ENCODE measurements around the gene ATP9B. TPM values are rescaled to one million over a fixed set of nuclear protein-coding genes. Genes with fewer than 3 reads are reported as not detected.

The ATP9B gene
- total RNA-seq, 2 experiments from 2014 or later, result 15.9 to 16.6 TPM

DNA sequence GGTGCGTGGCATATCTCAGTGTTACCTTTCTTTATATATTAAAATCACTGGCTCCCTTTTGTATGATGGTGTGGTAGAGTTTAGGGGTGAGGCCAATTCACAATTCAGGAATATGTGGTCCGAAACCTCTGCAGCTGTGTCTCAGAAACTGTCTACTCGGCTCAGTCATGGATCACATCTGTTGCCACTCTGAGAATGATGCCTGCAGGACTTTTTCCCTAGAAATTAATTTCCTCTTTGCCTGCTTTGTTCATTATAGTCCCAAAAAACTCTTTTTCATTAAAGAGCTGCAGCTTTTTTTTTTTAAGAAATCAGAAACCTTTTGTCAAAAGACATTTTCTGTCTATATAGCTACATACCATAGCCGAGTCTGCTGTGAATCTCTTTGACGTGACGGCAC is 221.7 kb downstream of the ATP9B start:
- no peak overlapping the region for H3K4me3 Mint-ChIP-seq
- H3K9me3 Mint-ChIP-seq, result no peaks in the 10 kb centered on the region
- CTCF ChIA-PET, result no interaction called here
- H3K27ac Mint-ChIP-seq, result no peak overlapping the region
- H3K4me1 Mint-ChIP-seq (ENCODE audit: low read depth), result peaks cover 8% of the 10 kb centered on the region
- peaks cover 10% of the 10 kb centered on the region for H3K36me3 Mint-ChIP-seq
- intact Hi-C loops (cut with micrococcal nuclease), result no loop called here
- no peak for DNase-seq
- POLR2A ChIA-PET, result no interaction called here
- H3K27me3 Mint-ChIP-seq, result no peaks in the 10 kb centered on the region

DNA sequence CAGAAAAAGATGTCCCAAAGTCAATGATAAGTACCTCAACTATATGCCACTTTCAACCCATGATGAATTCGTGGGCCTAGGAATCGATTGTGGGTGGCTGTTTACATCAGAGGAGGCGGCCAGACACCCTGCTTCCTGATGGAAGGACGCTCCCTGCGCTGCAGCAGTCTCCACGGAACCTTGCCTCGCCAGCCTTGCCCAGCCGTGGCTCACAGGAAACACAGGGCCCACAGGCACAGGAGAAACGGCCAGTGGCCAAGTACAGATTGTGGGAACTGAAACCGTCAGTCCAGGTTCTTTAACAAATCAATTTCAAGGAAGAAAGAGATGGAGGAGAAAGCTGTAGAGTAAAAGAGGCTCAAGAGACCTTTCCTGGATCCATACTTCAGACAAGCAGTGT is 225.0 kb downstream of the ATP9B start:
- no peaks in the 10 kb centered on the region for H3K27me3 Mint-ChIP-seq
- H3K4me1 Mint-ChIP-seq (ENCODE audit: low read depth), result peaks cover 8% of the 10 kb centered on the region
- peaks cover 8% of the 10 kb centered on the region for H3K36me3 Mint-ChIP-seq
- intact Hi-C loops (cut with micrococcal nuclease), result no loop called here
- H3K4me3 Mint-ChIP-seq, result no peak overlapping the region
- no peak overlapping the region for H3K27ac Mint-ChIP-seq
- H3K9me3 Mint-ChIP-seq, result no peaks in the 10 kb centered on the region
- ChIA-PET CTCF (no interaction called here), POLR2A (no interaction called here)
- DNase-seq, result no peak

DNA sequence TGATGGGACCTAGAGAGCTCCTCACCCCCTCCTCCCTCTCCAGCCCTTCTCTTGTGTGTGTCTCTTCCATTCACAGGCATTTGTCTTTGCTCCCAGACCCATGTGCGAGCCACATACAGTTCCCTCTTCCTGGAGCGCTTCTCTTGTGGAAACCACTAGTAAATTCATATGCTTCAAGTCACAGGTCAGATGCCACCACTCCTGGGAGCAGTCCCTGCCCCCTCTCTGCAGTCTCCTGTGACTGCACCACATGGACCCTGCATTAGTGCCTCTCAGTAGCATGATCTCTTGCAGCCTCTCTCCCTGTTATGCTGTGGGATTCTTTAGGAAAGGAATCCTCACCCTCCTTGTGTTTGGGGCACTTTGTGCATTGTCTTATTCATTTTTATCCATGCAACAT is 230.1 kb downstream of the ATP9B start:
- Mint-ChIP-seq H3K36me3 (peaks cover 1% of the 10 kb centered on the region), H3K4me3 (no peak overlapping the region), H3K27ac (no peak overlapping the region), H3K27me3 (no peaks in the 10 kb centered on the region), H3K4me1 (ENCODE audit: low read depth) (no peaks in the 10 kb centered on the region), H3K9me3 (no peaks in the 10 kb centered on the region)
- intact Hi-C loops (cut with micrococcal nuclease), result no loop called here
- CTCF ChIA-PET, result no interaction called here
- POLR2A ChIA-PET, result no interaction called here
- no peak for DNase-seq

DNA sequence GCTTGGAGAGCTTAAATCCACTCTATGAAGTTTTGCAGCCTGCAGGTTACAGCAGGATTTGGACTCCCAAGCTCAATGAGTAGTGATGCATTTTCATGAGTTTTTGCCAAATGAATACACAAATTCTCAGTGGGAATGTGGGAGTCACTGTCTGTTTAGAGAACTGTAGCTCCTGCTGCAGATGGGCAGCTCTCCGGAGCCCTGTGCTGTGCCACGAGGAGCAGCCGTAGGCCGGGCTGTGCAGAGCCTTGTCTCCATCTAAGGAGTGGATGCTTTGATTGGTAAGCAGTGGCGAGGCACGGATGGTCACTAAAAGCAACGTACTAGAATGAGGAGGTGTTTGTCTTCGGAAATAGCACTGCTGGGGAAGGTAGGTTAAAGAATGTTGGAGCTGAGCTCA is 230.5 kb downstream of the ATP9B start:
- CTCF ChIA-PET, result no interaction called here
- H3K27me3 Mint-ChIP-seq, result no peaks in the 10 kb centered on the region
- H3K36me3 Mint-ChIP-seq, result peaks cover 3% of the 10 kb centered on the region
- no peak overlapping the region for H3K4me3 Mint-ChIP-seq
- no peak overlapping the region for H3K27ac Mint-ChIP-seq
- intact Hi-C loops (cut with micrococcal nuclease), result no loop called here
- no peak for DNase-seq
- H3K4me1 Mint-ChIP-seq (ENCODE audit: low read depth), result no peaks in the 10 kb centered on the region
- H3K9me3 Mint-ChIP-seq, result no peaks in the 10 kb centered on the region
- POLR2A ChIA-PET, result no interaction called here

DNA sequence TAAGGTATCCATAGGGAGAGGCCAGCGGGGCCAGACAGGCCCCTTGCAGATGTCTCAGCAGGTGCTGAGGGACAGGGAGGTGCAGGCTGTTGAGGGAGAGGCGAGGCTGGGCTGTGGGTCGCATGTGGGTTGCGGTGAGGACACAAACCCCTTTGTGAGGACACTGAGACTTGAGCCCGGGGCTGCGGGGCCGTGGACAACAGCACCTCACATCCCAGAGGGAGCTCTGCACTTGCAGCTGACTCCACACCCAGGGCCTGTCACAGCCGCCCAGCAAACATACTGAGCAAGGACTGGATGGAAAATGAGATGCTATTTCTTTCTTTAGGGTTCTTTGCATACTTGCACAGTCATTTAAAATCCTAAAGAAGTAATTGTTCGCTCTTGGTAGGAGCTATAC is 231.2 kb downstream of the ATP9B start:
- no peak for DNase-seq
- Mint-ChIP-seq H3K36me3 (peaks cover 4% of the 10 kb centered on the region), H3K4me3 (no peak overlapping the region), H3K27me3 (no peaks in the 10 kb centered on the region), H3K27ac (no peak overlapping the region), H3K9me3 (no peaks in the 10 kb centered on the region), H3K4me1 (ENCODE audit: low read depth) (no peaks in the 10 kb centered on the region)
- ChIA-PET CTCF (no interaction called here), POLR2A (no interaction called here)
- intact Hi-C loops (cut with micrococcal nuclease), result no loop called here

DNA sequence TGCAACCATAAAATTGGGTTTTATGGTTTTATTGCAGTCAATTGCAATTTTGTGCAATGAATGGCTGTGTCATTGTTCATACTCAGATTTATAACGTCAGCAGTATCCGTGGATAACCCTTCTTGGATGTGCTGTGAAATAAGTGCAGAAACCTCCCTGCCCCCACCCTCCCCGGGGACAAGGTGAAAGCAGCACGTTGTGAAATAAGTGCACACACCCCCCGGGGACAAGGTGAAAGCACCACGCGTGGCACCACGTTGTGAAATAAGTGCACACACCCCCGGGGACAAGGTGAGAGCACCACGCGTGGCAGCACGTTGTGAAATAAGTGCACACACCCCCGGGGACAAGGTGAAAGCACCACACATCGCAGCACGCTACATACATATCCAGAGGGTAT is 232.9 kb downstream of the ATP9B start:
- POLR2A ChIA-PET, result no interaction called here
- peaks cover 4% of the 10 kb centered on the region for H3K36me3 Mint-ChIP-seq
- no peak overlapping the region for H3K27ac Mint-ChIP-seq

DNA sequence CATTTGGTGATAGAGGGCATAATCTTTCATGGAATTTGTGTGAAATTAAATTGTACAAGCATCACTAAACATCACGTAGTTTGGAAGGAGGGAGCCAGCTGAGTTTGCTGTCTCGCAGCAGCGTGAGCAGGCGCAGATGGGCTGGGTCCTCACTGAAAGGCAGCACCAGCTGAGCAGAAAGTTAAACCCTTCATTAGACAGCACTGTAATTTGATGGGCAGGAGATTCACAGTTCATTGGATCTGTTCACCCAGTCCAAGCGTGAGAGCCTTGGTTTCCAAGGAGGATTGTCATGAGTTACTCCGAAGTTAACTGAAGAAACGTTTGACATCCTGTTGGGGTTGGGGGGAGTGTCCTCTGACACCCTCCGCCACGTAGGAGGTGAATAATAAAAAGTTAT is 236.7 kb downstream of the ATP9B start:
- Mint-ChIP-seq H3K27ac (no peak overlapping the region), H3K4me3 (no peak overlapping the region), H3K27me3 (no peaks in the 10 kb centered on the region), H3K9me3 (no peaks in the 10 kb centered on the region), H3K36me3 (peaks cover 20% of the 10 kb centered on the region), H3K4me1 (ENCODE audit: low read depth) (no peaks in the 10 kb centered on the region)
- intact Hi-C loops (cut with micrococcal nuclease), result no loop called here
- no peak for DNase-seq
- POLR2A ChIA-PET, result no interaction called here
- CTCF ChIA-PET, result interaction anchor here (1.0 kb wide), 1 partner anchor 9 kb away, joined by 3 read pairs; no protein-coding TSS in a partner anchor

More for the DNA sequence above, 232.9 kb downstream of the ATP9B start:
- Mint-ChIP-seq H3K4me1 (ENCODE audit: low read depth) (no peaks in the 10 kb centered on the region), H3K4me3 (no peak overlapping the region), H3K9me3 (no peaks in the 10 kb centered on the region), H3K27me3 (no peaks in the 10 kb centered on the region)
- no peak for DNase-seq
- intact Hi-C loops (cut with micrococcal nuclease), result no loop called here
- CTCF ChIA-PET, result no interaction called here

DNA sequence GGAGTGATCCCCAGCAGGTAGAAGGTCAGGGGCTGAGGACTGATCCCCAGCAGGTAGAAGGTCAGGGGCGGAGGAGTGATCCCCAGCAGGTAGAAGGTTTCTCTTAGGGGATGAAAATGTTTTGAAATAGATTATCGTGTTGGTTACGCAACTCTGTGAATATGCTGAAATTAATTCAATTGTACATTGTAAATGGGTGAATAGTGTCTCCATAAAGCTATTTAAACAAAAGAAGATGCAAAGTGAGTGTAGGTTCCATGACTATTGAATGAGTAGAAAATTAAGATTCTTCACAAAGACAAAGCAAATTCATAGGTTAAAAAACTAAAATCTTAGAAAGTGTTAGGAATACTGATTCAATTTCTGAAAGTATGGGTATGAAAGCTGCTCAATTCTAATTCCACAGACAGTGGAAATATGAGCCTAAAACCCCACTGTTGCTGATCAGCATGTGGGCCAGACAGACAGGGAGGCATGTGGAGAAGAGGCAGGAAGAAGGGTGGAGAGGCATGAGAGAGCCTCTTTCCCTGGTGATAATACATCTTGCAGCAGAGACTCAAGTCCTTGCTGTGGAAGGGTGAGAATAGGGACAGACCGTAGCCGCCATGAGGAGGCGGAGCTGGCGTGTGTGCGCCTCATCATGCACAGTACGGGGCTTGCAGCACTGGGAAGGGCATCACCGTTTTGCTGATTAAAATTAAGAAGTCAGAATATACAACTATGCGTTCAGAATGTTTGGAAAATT is 240.6 kb downstream of the ATP9B start:
- intact Hi-C loops (cut with micrococcal nuclease), result no loop called here
- Mint-ChIP-seq H3K27me3 (no peaks in the 10 kb centered on the region), H3K27ac (no peak overlapping the region), H3K4me3 (no peak overlapping the region), H3K9me3 (no peaks in the 10 kb centered on the region), H3K4me1 (ENCODE audit: low read depth) (no peaks in the 10 kb centered on the region), H3K36me3 (peaks cover 41% of the 10 kb centered on the region)
- POLR2A ChIA-PET, result no interaction called here
- CTCF ChIA-PET, result no interaction called here
- DNase-seq, result no peak

DNA sequence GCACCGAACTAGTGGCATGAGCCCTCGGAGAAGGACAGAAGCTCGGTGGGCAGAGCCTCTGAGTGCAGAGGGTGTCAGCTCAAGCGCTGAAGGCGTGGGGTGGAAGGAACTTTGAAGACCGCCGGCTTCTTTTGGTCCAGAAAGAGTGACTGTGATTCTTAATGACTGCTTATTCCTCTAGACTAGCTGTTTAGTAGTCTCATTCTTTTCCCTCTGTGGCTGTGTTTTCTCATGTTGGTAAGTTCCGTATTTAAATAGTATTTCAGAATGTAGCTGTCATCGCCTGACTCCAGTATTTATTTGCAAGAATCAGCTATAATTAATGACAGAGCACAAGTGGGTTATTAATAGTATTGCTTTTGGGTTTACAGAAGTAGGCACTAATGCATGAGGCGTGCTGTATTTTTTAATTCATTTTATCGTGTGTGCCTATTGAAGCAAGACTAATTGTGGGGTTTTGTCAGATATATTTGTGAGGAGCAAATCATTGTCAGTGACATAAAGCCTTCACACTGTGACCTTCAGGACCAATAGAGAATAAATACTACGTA is 245.7 kb downstream of the ATP9B start:
- Mint-ChIP-seq H3K27ac (no peak overlapping the region), H3K27me3 (no peaks in the 10 kb centered on the region), H3K4me3 (no peak overlapping the region), H3K4me1 (ENCODE audit: low read depth) (peaks cover 15% of the 10 kb centered on the region), H3K9me3 (peaks cover 9% of the 10 kb centered on the region), H3K36me3 (peaks cover 46% of the 10 kb centered on the region)
- DNase-seq, result no peak
- ChIA-PET POLR2A (no interaction called here), CTCF (interaction anchor here (0.7 kb wide), 1 partner anchor 10 kb away, joined by 3 read pairs; no protein-coding TSS in a partner anchor)
- intact Hi-C loops (cut with micrococcal nuclease), result no loop called here

DNA sequence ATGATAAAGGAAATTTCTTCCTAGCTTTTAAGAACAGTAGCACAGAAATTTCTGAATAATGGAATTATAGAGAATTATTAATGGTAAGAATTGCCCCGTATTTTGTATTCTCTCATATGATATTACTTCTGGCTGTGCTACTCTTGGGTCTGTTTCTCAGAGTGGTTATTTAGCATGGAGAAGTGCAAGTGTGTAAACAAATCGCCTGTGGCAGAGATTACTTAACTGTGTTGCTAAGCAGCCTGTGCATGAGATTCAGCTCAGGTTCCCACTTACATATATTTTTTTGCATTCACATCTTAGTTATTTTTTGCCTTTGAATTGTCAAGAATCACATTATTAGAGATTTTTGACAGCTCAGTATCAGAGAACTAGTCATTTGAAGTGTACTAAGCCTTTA is 246.4 kb downstream of the ATP9B start:
- ChIA-PET POLR2A (no interaction called here), CTCF (no interaction called here)
- intact Hi-C loops (cut with micrococcal nuclease), result no loop called here
- peaks cover 9% of the 10 kb centered on the region for H3K9me3 Mint-ChIP-seq
- peaks cover 15% of the 10 kb centered on the region for H3K4me1 Mint-ChIP-seq (ENCODE audit: low read depth)
- no peak overlapping the region for H3K27ac Mint-ChIP-seq
- H3K4me3 Mint-ChIP-seq, result no peak overlapping the region
- peaks cover 43% of the 10 kb centered on the region for H3K36me3 Mint-ChIP-seq
- no peak for DNase-seq
- no peaks in the 10 kb centered on the region for H3K27me3 Mint-ChIP-seq

DNA sequence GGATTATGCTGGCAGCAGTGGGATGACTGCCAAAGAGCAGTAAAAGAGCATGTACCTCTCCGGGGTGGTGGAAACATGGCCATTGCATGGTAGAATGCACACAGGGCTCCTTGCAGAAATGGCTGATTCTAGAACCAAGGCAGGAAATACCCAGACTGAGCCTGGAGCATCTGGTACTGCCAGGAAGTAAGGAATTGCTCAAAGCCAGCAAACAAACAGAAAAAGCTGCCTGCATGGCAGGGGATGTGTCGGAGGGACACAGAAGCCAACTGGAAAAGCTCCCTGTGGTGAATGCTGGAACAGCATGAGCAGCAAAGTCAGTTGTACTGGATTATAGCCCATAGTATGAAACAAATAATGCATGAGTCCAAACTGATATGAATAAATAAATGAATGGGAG is 248.5 kb downstream of the ATP9B start:
- CTCF ChIA-PET, result no interaction called here
- Mint-ChIP-seq H3K36me3 (peaks cover 30% of the 10 kb centered on the region), H3K27ac (no peak overlapping the region)

DNA sequence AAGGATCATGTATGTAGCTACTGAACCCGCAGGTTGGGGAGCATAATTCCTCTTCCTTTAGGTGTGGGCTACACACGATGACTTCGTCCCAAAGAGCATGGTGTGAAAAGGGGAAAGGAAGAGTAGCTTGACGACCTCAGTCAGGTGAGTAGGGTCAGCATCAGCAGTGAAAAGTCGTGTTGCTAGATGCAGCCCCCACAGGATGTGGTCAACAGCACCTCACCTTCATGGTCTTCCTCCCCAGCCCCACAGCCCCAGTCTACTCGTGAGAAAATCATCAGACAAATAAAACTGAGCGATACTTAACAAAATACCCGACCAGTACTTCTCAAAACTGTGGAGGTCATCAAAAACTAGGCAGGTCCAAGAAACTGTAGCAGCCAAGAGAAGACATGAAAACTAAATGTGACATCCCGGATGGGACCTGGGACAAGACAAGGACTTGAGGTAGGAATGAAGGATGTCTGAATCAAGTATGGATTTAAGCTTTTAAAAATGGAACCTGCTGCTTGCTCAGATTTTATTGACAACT is 249.0 kb downstream of the ATP9B start:
- Mint-ChIP-seq H3K4me3 (no peak overlapping the region), H3K9me3 (peaks cover 9% of the 10 kb centered on the region), H3K4me1 (ENCODE audit: low read depth) (peaks cover 15% of the 10 kb centered on the region), H3K36me3 (peaks cover 26% of the 10 kb centered on the region), H3K27me3 (no peaks in the 10 kb centered on the region), H3K27ac (no peak overlapping the region)
- ChIA-PET POLR2A (no interaction called here), CTCF (interaction anchor here (0.6 kb wide), 1 partner anchor 336 kb away, joined by 4 read pairs; no protein-coding TSS in a partner anchor)
- DNase-seq, result no peak
- intact Hi-C loops (cut with micrococcal nuclease), result no loop called here

More for the DNA sequence above, 248.5 kb downstream of the ATP9B start:
- no peak overlapping the region for H3K4me3 Mint-ChIP-seq
- H3K27me3 Mint-ChIP-seq, result no peaks in the 10 kb centered on the region
- intact Hi-C loops (cut with micrococcal nuclease), result no loop called here
- POLR2A ChIA-PET, result no interaction called here
- H3K9me3 Mint-ChIP-seq, result peaks cover 9% of the 10 kb centered on the region
- peaks cover 15% of the 10 kb centered on the region for H3K4me1 Mint-ChIP-seq (ENCODE audit: low read depth)
- no peak for DNase-seq

DNA sequence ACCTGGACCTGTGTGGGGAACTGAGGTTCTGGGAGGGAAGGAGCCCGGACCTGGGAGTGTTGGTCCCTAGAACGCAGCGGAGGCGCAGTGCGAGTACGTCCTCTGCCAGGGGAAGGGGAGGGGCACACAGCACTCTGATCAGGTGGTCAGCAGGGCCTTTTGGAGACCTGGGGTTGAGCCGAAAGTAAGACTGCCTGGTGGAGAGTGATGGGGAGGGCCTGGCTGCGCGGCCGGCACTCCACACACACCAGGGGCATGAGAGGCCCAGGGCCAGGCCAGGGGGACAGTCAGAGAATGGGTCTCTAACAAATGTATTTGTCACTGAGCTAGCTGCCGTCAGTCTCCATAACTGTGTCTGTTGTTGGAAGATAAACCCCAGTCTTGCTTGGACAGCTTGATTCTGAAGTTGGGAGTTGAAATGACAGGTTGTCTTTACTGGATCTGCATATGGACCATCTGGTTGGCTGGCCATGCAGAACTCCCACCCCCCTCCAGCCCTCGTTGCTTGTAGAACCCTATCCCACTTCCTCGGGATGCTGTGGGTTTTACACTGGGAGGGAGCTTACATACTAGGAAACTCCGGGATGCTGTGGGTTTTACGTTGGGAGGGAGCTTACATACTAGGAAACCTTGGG is 251.1 kb downstream of the ATP9B start:
- no peaks in the 10 kb centered on the region for H3K27me3 Mint-ChIP-seq
- H3K27ac Mint-ChIP-seq, result no peak overlapping the region
- peaks cover 15% of the 10 kb centered on the region for H3K4me1 Mint-ChIP-seq (ENCODE audit: low read depth)
- POLR2A ChIA-PET, result no interaction called here
- no peak for DNase-seq
- peaks cover 17% of the 10 kb centered on the region for H3K36me3 Mint-ChIP-seq
- H3K4me3 Mint-ChIP-seq, result no peak overlapping the region
- CTCF ChIA-PET, result no interaction called here
- intact Hi-C loops (cut with micrococcal nuclease), result no loop called here
- H3K9me3 Mint-ChIP-seq, result peaks cover 9% of the 10 kb centered on the region
